ENCODE results near the gene HS3ST3B1.

DNA sequence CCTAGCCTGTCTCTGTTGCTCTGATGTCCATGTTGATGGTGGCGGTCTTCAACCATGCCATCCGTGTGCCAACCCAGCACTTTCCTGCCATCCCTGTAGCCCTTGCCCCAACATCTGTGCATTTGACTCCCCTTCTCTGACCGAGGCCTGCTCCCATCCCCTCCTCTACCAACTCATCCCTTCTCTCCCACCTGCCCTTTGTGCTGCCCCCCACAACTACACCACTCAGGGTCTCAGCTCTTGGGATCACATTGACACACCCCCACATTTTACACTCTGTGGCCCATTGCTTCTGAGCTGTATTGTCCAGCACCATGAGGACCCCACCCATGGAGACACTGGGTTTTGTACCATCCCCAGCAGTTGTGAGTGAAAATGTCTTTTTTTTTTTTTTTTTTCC is 11.6 kb downstream of the HS3ST3B1 start:
- TF ChIP-seq, protein P1, sequence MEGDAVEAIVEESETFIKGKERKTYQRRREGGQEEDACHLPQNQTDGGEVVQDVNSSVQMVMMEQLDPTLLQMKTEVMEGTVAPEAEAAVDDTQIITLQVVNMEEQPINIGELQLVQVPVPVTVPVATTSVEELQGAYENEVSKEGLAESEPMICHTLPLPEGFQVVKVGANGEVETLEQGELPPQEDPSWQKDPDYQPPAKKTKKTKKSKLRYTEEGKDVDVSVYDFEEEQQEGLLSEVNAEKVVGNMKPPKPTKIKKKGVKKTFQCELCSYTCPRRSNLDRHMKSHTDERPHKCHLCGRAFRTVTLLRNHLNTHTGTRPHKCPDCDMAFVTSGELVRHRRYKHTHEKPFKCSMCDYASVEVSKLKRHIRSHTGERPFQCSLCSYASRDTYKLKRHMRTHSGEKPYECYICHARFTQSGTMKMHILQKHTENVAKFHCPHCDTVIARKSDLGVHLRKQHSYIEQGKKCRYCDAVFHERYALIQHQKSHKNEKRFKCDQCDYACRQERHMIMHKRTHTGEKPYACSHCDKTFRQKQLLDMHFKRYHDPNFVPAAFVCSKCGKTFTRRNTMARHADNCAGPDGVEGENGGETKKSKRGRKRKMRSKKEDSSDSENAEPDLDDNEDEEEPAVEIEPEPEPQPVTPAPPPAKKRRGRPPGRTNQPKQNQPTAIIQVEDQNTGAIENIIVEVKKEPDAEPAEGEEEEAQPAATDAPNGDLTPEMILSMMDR (conservative IDR thresholded peaks at IDR 0.05; ENCODE audit: low read depth, low read length): no peak
- no peak for TF ChIP-seq EZH2 (IDR thresholded peaks at IDR 0.05; ENCODE audit: low read length, unreplicated experiment)
